ENCODE measurements around the gene DMGDH. TPM values are rescaled to one million over a fixed set of nuclear protein-coding genes. Genes with fewer than 3 reads are reported as not detected.

DMGDH gene
- total and polyA plus RNA-seq, 12 donors, result 2.8 to 14.5 (median 8.3) TPM

DNA sequence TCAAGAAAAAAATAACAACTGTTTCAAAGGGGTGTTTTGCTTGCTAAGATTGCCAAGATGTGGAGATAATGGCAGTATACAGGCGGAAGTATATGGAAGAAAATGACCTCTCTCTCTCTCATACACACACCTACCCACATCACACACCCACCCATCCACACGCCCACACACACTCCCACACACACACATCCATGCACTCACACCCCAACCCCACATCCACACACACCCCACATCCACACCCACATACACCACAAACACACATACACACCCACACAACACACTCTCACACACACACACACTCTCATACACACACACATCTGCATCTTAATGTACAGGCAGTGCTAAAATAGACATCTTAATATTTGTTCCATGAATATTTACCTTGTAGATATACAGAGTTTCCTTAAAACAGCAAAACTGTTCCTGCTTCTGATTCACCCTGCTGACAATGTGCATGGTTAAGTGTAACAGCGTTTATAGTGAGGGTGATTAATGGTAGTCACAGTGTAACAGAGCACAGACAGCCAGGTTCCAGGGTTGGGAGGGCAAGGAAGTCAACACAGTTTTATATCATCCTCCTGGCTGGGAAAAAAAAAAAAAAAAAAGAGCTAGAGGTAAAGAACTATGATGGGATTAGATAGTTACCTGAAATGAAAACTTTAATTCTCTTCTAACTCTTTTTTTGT lies 8.3 kb upstream of the DMGDH start:
- Histone ChIP-seq H3K9me3 (replicated peaks in 1 of 3) (no peaks in the 10 kb centered on the region), H3K27ac (no peak overlapping the region), H3K4me3 (no peak overlapping the region), H3K36me3 (replicated peaks in 1 of 2) (no peaks in the 10 kb centered on the region), H3K27me3 (no peaks in the 10 kb centered on the region), H3K4me1 (replicated peaks in 1 of 2) (no peaks in the 10 kb centered on the region)
- TF ChIP-seq, protein P1, sequence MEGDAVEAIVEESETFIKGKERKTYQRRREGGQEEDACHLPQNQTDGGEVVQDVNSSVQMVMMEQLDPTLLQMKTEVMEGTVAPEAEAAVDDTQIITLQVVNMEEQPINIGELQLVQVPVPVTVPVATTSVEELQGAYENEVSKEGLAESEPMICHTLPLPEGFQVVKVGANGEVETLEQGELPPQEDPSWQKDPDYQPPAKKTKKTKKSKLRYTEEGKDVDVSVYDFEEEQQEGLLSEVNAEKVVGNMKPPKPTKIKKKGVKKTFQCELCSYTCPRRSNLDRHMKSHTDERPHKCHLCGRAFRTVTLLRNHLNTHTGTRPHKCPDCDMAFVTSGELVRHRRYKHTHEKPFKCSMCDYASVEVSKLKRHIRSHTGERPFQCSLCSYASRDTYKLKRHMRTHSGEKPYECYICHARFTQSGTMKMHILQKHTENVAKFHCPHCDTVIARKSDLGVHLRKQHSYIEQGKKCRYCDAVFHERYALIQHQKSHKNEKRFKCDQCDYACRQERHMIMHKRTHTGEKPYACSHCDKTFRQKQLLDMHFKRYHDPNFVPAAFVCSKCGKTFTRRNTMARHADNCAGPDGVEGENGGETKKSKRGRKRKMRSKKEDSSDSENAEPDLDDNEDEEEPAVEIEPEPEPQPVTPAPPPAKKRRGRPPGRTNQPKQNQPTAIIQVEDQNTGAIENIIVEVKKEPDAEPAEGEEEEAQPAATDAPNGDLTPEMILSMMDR (IDR thresholded peaks at IDR 0.05), result no peak
- TF ChIP-seq POLR2A (IDR thresholded peaks at IDR 0.05), result no peak
- intact Hi-C loops (cut with DNase I), result no loop called here
- DNase-seq, result no peak
- WGBS, 4 donors, result 57 to 78% (median 63%) methylated on average over 3 of the region's 3 CpGs

DNA sequence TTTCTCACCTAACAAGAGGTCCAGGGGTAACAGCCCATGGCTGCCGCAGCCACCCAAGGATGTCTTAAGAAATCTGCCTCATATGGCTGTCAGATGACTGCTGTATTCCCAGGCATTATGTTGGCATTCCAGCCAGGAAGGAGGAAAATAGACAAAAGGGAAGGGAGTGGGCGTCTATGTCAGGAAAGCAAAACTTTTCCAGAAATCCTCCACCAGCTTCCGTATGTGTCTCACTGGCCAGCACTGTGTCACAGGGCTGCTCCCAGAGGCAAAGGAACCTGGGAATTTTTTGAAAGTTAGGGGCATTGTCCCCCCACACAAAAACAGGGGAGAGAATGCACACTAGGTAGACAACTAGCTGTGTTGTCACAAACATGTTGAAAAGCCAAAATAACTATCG lies 7.3 kb upstream of the DMGDH start:
- Histone ChIP-seq H3K9me3 (replicated peaks in 1 of 3) (no peaks in the 10 kb centered on the region), H3K27ac (no peak overlapping the region), H3K27me3 (no peaks in the 10 kb centered on the region), H3K4me1 (replicated peaks in 1 of 2) (no peaks in the 10 kb centered on the region), H3K36me3 (replicated peaks in 1 of 2) (no peaks in the 10 kb centered on the region), H3K4me3 (no peak overlapping the region)
- intact Hi-C loops (cut with DNase I), result no loop called here
- WGBS, 4 donors, result 75 to 78% (median 75%) methylated on average over 4 of the region's 4 CpGs
- no peak for DNase-seq
- no peak for TF ChIP-seq POLR2A (IDR thresholded peaks at IDR 0.05)
- TF ChIP-seq, protein P1 (IDR thresholded peaks at IDR 0.05), result no peak

DNA sequence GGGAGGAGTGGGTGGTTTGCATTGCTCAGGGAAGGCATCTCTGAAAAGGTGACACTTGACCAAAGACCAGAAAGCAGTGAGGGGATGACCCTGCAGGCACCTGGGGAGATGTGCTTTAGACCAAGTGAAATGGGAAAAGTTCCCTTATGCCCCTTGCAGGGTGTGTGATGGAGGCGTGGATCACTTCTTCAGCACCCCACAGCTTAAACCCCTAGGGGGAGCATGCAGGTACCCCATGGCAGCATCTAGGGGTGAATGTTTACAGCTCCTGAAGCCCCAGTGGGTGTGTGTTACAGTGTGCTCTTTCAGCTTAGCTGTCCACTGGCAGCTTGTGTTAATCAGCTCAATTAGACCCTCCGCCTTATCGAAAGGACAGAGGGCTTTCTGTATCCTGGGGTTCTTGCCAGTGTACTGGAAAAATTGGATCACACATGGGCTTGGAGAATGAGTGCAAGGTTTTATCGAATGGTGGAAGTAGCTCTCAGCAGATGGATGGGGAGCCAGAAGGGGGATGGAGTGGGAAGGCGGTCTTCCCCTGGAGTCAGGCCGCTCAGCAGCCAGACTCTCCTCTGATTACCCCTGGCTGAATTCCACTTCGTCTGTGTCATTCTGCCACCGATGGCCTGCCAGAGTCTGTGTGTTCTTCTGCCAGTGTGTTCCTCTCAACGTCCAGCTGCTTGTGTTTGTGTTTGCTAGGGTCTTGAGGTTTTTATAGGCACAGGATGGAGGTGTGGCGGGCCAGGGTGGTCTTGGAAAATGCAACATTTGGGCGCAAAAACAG lies 6.4 kb upstream of the DMGDH start:
- Histone ChIP-seq H3K4me3 (no peak overlapping the region), H3K4me1 (replicated peaks in 1 of 2) (no peaks in the 10 kb centered on the region), H3K27me3 (no peaks in the 10 kb centered on the region), H3K36me3 (replicated peaks in 1 of 2) (no peaks in the 10 kb centered on the region), H3K9me3 (replicated peaks in 1 of 3) (no peaks in the 10 kb centered on the region), H3K27ac (no peak overlapping the region)
- no peak for TF ChIP-seq POLR2A (IDR thresholded peaks at IDR 0.05)
- TF ChIP-seq, protein P1 (IDR thresholded peaks at IDR 0.05), result no peak
- 86 to 91% (median 90%) methylated on average over 11 of the region's 11 CpGs for WGBS, 4 donors
- intact Hi-C loops (cut with DNase I), result no loop called here
- no peak for DNase-seq

DNA sequence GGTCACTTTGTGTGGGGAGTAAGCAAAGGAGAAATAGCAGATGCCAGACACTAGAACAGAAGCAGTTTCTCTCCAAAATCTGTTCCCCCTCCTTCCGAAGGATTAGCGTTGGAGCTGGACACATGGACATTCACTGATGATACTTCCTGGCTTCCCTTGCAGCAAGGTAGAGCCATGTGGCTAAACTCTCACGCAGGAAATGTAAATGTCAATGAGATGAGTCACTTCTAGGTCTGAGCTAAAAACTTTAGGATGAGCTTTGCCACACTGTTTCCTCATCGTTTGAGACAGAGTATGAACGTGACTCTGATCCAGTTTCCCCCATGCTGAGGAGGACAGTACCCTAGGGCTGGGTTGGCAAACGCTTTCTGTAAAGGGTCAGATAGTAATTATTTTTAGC lies 5.2 kb upstream of the DMGDH start:
- DNase-seq, result no peak
- Histone ChIP-seq H3K9me3 (replicated peaks in 1 of 3) (no peaks in the 10 kb centered on the region), H3K4me3 (no peak overlapping the region), H3K36me3 (replicated peaks in 1 of 2) (no peaks in the 10 kb centered on the region), H3K4me1 (replicated peaks in 1 of 2) (no peaks in the 10 kb centered on the region), H3K27me3 (no peaks in the 10 kb centered on the region), H3K27ac (no peak overlapping the region)
- no peak for TF ChIP-seq POLR2A (IDR thresholded peaks at IDR 0.05)
- TF ChIP-seq, protein P1 (IDR thresholded peaks at IDR 0.05), result no peak
- intact Hi-C loops (cut with DNase I), result no loop called here
- WGBS, 4 donors, result 68 to 78% (median 73%) methylated on average over 6 of the region's 6 CpGs
